Heart left ventricle (tissue), 13 donors: Measurements from ENCODE around the gene GBA3.

Experiments
- CTCF ChIP-seq, 12 donors: fragments of 200-600 bp; sonication (generic) in 4 of 12; IDR thresholded peaks; one replicate each; pipeline versions ENCODE4 v1.5.0 to v1.8.0; 2018 to 2022; ENCODE audit warnings: antibody characterized with exemption in 12 of 12, mild to moderate bottlenecking in 5 of 12
- POLR2A ChIP-seq, 2 donors: fragments of 450-650 bp; IDR thresholded peaks; one replicate each; pipeline ENCODE4 v1.6.1; 2017; ENCODE audit warnings: antibody characterized with exemption in 2 of 2, mild to moderate bottlenecking in 2 of 2, moderate library complexity in 2 of 2
- donor health status: ischemic (EF 13 %, LVEDD 7.1; RV severe dilation, severe dysfunction).
- donor health status: DM: no; HTN: yes; CAD: no.
- donor health status: DM: no; HTN: no; CAD: no.
- donor health status: ischemic (EF 25% LVEDD 6.9; RV normal size, moderate dysfunction).
- donor health status: ischemic (EF 25% LVEDD 5.7; RV mildly dilated, moderate dysfunction).
- donor health status: ischemic (EF 35%, LVEDD 5.7; RV mildly dilated, moderate dysfunction).
- donor health status: nonischemic (EF 11% LVEDD 7.7; RV severe dilation, severe dysfunction).
- donor health status: DM: yes; HTN: yes; CAD: no.
- donor health status: PGD.
- donor health status: ischemic (EF 29% LVEDD 5.4; RV normal size, mild dysfunction).
- donor health status: nonischemic (EF 23%, LVEDD 6.1; RV moderate dilation, normal function).

DNA sequence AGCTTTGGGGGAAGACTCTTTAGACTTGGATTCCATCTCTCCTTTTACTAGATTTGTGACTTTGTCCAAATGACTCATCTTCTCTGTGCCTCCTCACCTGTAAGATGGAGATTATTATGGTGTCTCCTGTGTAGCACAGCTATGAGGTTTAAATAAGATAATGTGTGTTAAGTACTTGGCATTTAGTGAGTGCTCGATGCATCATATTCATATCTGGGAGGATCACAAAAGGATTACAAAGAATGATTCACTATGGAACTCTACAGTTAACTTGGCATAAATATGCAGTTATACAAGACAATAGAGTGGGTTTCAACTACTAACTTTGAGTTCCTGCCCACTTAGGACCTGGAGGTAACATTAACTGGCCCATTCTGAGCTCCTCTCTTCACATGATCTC, 2.3 kb downstream of the GBA3 start:
- TF ChIP-seq POLR2A (IDR thresholded peaks at IDR 0.05), result no peak
- no peak for TF ChIP-seq CTCF (IDR thresholded peaks at IDR 0.05)
